Mucosa of stomach (tissue), 1 donor: ENCODE results near the gene GALNT1.
A peak's percentile ranks its signal among the peaks of the same experiment; 100 is the strongest.
"Not testable (repeated sequence)": the region's sequence is repeated elsewhere in the genome, so short reads cannot be mapped to it uniquely, and the experiment has no call there.

Experiments
- H3K27me3 ChIP-seq: one replicate; pipeline ENCODE4 v1.7.0; 2013; ENCODE audit warnings: mild to moderate bottlenecking, low read length; ENCODE audit not compliant: control insufficient read depth, insufficient read depth
- H3K36me3 ChIP-seq: one replicate; pipeline ENCODE4 v1.7.0; 2013; ENCODE audit warnings: low read length; ENCODE audit not compliant: control insufficient read depth, insufficient read depth
- H3K4me1 ChIP-seq: one replicate; pipeline ENCODE4 v1.7.0; 2013; ENCODE audit warnings: mild to moderate bottlenecking, low read length; ENCODE audit not compliant: control insufficient read depth, insufficient read depth
- H3K4me3 ChIP-seq: one replicate; pipeline ENCODE4 v1.7.0; 2013; ENCODE audit warnings: low read length
- H3K9ac ChIP-seq: one replicate; pipeline ENCODE4 v1.7.0; 2013; ENCODE audit warnings: mild to moderate bottlenecking, low read length, moderate library complexity
- H3K9me3 ChIP-seq: one replicate; pipeline ENCODE4 v1.7.0; 2013; ENCODE audit warnings: mild to moderate bottlenecking, low read length, moderate library complexity; ENCODE audit not compliant: control insufficient read depth
- donor health status: Pancreatic carcinoma.

GALNT1 gene

DNA sequence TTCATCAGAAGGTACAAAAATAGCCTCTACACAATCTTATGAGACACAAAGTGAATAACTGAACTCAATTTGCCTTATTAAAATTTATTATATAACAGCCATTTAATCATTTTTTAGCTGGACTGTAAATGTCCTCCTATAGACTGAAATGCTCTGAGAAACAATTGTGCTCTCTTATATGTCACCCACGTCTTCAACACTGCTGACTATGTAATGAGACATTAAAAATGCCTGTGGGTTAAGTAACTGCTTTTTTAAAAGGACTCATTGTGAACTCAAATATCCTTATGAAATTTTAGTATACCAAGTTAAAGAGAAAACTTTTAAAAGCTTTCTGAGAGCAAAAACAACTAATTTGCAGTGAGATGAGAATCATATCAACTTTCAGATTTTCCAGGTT lies 10.4 kb upstream of the GALNT1 start:
- H3K4me1 ChIP-seq: no peaks in the 10 kb centered on the region
- no peak overlapping the region for H3K4me3 ChIP-seq
- H3K9ac ChIP-seq: no peak overlapping the region
- no peaks in the 10 kb centered on the region for H3K36me3 ChIP-seq
- no peaks in the 10 kb centered on the region for H3K27me3 ChIP-seq
- H3K9me3 ChIP-seq: no peaks in the 10 kb centered on the region

- no peak overlapping the region for H3K9ac ChIP-seq
- no peaks in the 10 kb centered on the region for H3K27me3 ChIP-seq
- no peaks in the 10 kb centered on the region for H3K9me3 ChIP-seq
- no peak overlapping the region for H3K4me3 ChIP-seq
- H3K36me3 ChIP-seq: no peaks in the 10 kb centered on the region
- H3K4me1 ChIP-seq: no peaks in the 10 kb centered on the region
Measured at GRCh38 chr18:35572644-35573043, 8.9 kb upstream of the GALNT1 start.

- H3K9ac ChIP-seq: no peak overlapping the region
- no peaks in the 10 kb centered on the region for H3K4me1 ChIP-seq
- no peak overlapping the region for H3K4me3 ChIP-seq
- no peaks in the 10 kb centered on the region for H3K36me3 ChIP-seq
- H3K9me3 ChIP-seq: no peaks in the 10 kb centered on the region
- no peaks in the 10 kb centered on the region for H3K27me3 ChIP-seq
Measured at GRCh38 chr18:35573531-35573930, 8.0 kb upstream of the GALNT1 start.

GRCh38 chr18:35576240-35576845 lies 5.2 kb upstream of the GALNT1 start:
- H3K36me3 ChIP-seq, H3K27me3 ChIP-seq, H3K9me3 ChIP-seq, H3K4me3 ChIP-seq, H3K4me1 ChIP-seq, H3K9ac ChIP-seq: not testable (repeated sequence)

GRCh38 chr18:35577045-35577848 lies 4.3 kb upstream of the GALNT1 start:
- Histone ChIP-seq H3K36me3 (no peaks in the 10 kb centered on the region), H3K9ac (no peak overlapping the region), H3K4me3 (no peak overlapping the region), H3K27me3 (no peaks in the 10 kb centered on the region), H3K4me1 (peaks cover under 1% of the 10 kb centered on the region), H3K9me3 (no peaks in the 10 kb centered on the region)

DNA sequence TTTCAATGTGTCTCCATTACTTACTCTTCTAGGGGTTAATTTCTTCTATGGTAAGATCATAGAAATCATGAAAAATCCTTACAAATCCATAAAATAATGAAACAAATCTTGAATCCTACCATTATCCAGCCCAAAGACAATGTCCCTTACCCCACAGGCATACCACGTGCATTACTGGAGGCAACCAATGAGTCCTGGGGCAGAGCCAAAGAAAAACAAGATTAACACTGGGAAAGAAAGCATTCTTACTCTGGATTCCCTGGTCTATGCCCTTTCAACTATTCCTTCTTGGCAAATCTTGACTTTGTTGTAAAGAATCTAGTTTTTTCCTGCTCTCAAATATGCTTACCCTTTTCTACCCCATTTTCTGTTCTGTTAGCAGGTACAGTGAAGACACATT lies 3.1 kb upstream of the GALNT1 start:
- no peak overlapping the region for H3K9ac ChIP-seq
- H3K27me3 ChIP-seq: no peaks in the 10 kb centered on the region
- H3K9me3 ChIP-seq: no peaks in the 10 kb centered on the region
- no peaks in the 10 kb centered on the region for H3K36me3 ChIP-seq
- no peak overlapping the region for H3K4me3 ChIP-seq
- H3K4me1 ChIP-seq: peaks cover 13% of the 10 kb centered on the region

DNA sequence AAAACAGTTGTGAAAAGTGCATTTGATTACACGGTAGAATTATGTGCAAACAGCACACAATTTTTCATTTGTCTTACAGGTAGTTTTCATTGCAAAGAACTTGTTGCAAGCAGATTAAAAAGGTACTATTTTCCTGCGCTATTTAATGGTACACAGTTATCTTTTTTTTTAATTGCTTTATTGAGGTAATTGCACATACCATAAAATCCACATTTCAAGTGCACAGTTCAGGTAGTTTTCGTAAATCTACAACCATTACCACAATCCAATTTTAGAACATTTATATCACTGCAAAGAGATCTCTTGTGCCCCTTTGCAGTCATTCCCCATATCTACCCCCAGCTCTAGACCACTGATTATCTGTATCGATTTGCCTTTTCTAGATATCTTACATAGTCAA lies 2.6 kb upstream of the GALNT1 start:
- no peaks in the 10 kb centered on the region for H3K9me3 ChIP-seq
- H3K4me1 ChIP-seq: peaks cover 14% of the 10 kb centered on the region
- no peak overlapping the region for H3K9ac ChIP-seq
- no peaks in the 10 kb centered on the region for H3K27me3 ChIP-seq
- no peaks in the 10 kb centered on the region for H3K36me3 ChIP-seq
- no peak overlapping the region for H3K4me3 ChIP-seq

DNA sequence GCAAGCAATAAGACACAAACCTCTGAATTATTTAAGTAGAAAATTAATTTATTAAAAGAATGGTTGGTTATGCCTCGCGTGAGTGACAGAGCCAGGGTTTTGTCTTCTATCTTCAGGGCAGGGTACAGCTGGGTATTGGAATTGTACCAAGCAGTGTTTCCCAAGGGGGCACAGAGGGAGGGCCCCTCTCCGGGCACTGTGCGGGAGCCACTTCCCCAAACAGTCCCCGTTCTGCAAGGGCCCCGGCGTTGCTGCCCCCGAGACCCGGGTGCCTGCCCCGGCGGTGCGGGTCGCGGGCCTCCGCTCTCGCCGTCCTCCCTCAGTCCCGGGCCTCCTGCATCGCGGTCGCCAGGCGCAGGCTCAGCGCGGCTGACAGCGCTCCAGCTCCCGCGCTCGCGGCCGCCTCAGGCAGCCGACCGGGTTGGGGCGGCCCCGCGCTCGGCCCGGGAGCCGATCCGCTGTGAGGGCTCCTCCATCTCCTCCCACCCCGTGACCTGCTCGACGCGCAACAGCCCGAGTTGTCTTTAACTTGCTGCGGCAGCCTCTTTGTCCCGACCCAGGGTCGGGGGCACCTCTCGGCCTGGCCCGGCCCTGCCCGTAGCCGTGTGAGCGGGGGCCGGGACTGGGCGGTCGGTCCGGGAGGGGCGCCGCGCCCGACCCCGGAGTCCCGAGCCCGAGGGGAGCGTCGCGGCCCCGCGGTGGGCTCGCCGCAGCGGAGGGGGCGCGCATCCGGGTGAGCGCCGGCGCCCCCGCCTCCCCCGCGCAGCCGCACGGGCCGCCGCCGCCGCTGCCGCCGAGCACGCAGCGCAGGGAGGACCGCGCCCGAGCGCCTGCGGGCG lies 620 bp upstream of the GALNT1 start:
- peak overlapping the region; percentile 10 for H3K4me3 ChIP-seq
- H3K9ac ChIP-seq: peak overlapping the region; percentile 65
- no peaks in the 10 kb centered on the region for H3K36me3 ChIP-seq
- H3K4me1 ChIP-seq: peaks cover 14% of the 10 kb centered on the region
- H3K27me3 ChIP-seq: no peaks in the 10 kb centered on the region
- H3K9me3 ChIP-seq: no peaks in the 10 kb centered on the region

GRCh38 chr18:35581898-35582641 lies 530 bp downstream of the GALNT1 start:
- Histone ChIP-seq H3K9me3 (no peaks in the 10 kb centered on the region), H3K4me3 (peak overlapping the region; percentile 54), H3K4me1 (peaks cover 14% of the 10 kb centered on the region), H3K36me3 (no peaks in the 10 kb centered on the region), H3K9ac (peak overlapping the region; percentile 65), H3K27me3 (no peaks in the 10 kb centered on the region)

DNA sequence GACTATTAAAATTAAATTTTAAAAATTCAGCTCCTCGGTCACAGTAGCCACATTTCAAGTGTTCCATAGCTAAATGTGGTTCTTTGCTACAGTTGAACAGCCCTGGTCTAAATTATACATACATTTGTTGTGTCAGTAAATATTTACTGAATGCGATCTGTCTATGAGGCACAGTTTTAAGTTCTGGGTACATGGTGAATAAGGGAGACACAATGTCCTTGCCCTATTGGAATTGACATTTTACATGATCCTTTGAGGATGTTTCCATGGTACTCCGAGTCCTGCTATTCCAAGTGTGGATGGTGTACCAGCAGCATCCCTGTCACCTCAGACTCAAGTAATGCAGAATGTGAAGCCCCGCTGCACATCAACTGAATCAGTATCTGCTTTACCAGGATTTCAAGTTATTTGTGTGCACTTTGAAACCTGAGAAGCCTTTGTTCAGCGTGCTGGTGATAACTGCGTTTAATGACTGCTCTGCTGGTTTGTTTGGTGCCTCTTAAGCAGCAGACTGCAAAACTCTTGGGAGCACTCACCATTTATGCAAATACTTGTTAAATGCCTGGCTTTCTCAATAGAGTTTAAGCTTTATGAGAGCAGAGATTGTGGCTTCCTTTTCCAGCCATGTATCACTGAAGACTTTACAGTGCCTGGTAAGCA lies 1.5 kb downstream of the GALNT1 start:
- Histone ChIP-seq H3K4me3 (no peak overlapping the region), H3K27me3 (no peaks in the 10 kb centered on the region), H3K4me1 (peaks cover 14% of the 10 kb centered on the region), H3K36me3 (no peaks in the 10 kb centered on the region), H3K9me3 (no peaks in the 10 kb centered on the region), H3K9ac (no peak overlapping the region)

GRCh38 chr18:35584735-35585134 lies 3.2 kb downstream of the GALNT1 start:
- H3K27me3 ChIP-seq: no peaks in the 10 kb centered on the region
- no peaks in the 10 kb centered on the region for H3K36me3 ChIP-seq
- H3K9me3 ChIP-seq: no peaks in the 10 kb centered on the region
- no peak overlapping the region for H3K9ac ChIP-seq
- H3K4me3 ChIP-seq: no peak overlapping the region
- peaks cover 14% of the 10 kb centered on the region for H3K4me1 ChIP-seq
